Heart left ventricle (tissue), 16 donors: ENCODE results near the gene NALCN. TPM values are rescaled to one million over a fixed set of nuclear protein-coding genes. Genes with fewer than 3 reads are reported as not detected.

Experiments
- ATAC-seq, 4 donors: fragments of 200-7000 bp; cut with Tn5 transposase; one replicate each; pipeline ENCODE4 v1.9.1; 2020 to 2022; ENCODE audit warnings: moderate library complexity in 4 of 4, mild to moderate bottlenecking in 3 of 4, moderate number of reproducible peaks in 1 of 4
- DNase-seq, 5 donors: peaks; one replicate each; pipeline ENCODE4 v3.0.0-alpha.2; 2020
- H3K27ac ChIP-seq, 12 donors: fragments of 200-600 bp; sonication (generic) in 4 of 12; one replicate each; pipeline versions ENCODE4 v1.5.0 to v1.8.0; 2016 to 2022; ENCODE audit warnings: mild to moderate bottlenecking in 2 of 12
- H3K27me3 ChIP-seq, 9 donors: fragments of 200-600 bp; sonication (generic) in 2 of 9; one replicate each; pipeline versions ENCODE4 v1.5.1 to v1.8.0; 2016 to 2022; ENCODE audit warnings: mild to moderate bottlenecking in 3 of 9
- H3K36me3 ChIP-seq, 9 donors: fragments of 200-600 bp; sonication (generic) in 2 of 9; one replicate each; pipeline versions ENCODE4 v1.5.0 to v1.8.0; 2018 to 2022; ENCODE audit warnings: mild to moderate bottlenecking in 2 of 9
- H3K4me1 ChIP-seq, 12 donors: fragments of 200-600 bp; sonication (generic) in 4 of 12; one replicate each; pipeline versions ENCODE4 v1.5.0 to v1.8.0; 2016 to 2022; ENCODE audit warnings: mild to moderate bottlenecking in 3 of 12
- H3K4me3 ChIP-seq, 12 donors: fragments of 200-600 bp; sonication (generic) in 4 of 12; one replicate each; pipeline versions ENCODE4 v1.5.0 to v1.8.0; 2017 to 2022; ENCODE audit warnings: mild to moderate bottlenecking in 9 of 12, moderate library complexity in 4 of 12
- H3K9me3 ChIP-seq, 12 donors: fragments of 200-600 bp; sonication (generic) in 4 of 12; one replicate each; pipeline versions ENCODE4 v1.5.0 to v1.8.0; 2016 to 2022; ENCODE audit warnings: mild to moderate bottlenecking in 1 of 12
- CTCF ChIP-seq, 12 donors: fragments of 200-600 bp; sonication (generic) in 4 of 12; IDR thresholded peaks; one replicate each; pipeline versions ENCODE4 v1.5.0 to v1.8.0; 2018 to 2022; ENCODE audit warnings: antibody characterized with exemption in 12 of 12, mild to moderate bottlenecking in 5 of 12
- POLR2A ChIP-seq, 2 donors: fragments of 450-650 bp; IDR thresholded peaks; one replicate each; pipeline ENCODE4 v1.6.1; 2017; ENCODE audit warnings: antibody characterized with exemption in 2 of 2, mild to moderate bottlenecking in 2 of 2, moderate library complexity in 2 of 2
- WGBS, 4 donors: extraction: QIAGEN DNeasy Blood & Tissue Kit in 2 of 4; methylation state at CpG; one replicate each; pipeline versions ENCODE4 v1.1.5 to v1.1.7; 2013 to 2018; 5-methylcytosine and 5-hydroxymethylcytosine counted together
- intact Hi-C, 10 donors: fragments of 100-400 bp; cut with DNase I; formaldehyde crosslinking; loops; one replicate each; pipeline versions ENCODE4 v1.11.1 to v1.14.2; 2022
- polyA plus RNA-seq, 2 donors: library from polyadenylated mRNA; stranded (reverse); fragments of 200-250 nt; gene quantifications; one replicate each; pipeline ENCODE4 v1.2.3, GENCODE V29; 2013
- total RNA-seq, 9 donors: library from RNA; depleted of rRNA in 2 of 9; stranded (reverse); fragments of >200 nt in 2 of 9; fragmentation: NEBNext Ultra II Directional in 3 of 9; extraction: Animal tissue kit (Norgen Biotek cat#: 25700) in 3 of 9; gene quantifications; one replicate each; pipeline versions ENCODE4 v1.1.0 to v1.2.4, GENCODE V29; 2016 to 2023
- donor health status: ischemic (EF 13 %, LVEDD 7.1; RV severe dilation, severe dysfunction).
- donor health status: healthy with polysubstance abuse.
- donor health status: DM: no; HTN: yes; CAD: no.
- donor health status: DM: no; HTN: no; CAD: no.
- donor health status: ischemic (EF 25% LVEDD 6.9; RV normal size, moderate dysfunction).
- donor health status: ischemic (EF 25% LVEDD 5.7; RV mildly dilated, moderate dysfunction).
- donor health status: healthy.
- donor health status: DM: yes; HTN: yes; CAD: no.
- donor health status: ischemic (EF 35%, LVEDD 5.7; RV mildly dilated, moderate dysfunction).
- donor health status: nonischemic (EF 11% LVEDD 7.7; RV severe dilation, severe dysfunction).
- donor health status: DM: yes; HTN: yes; CAD: no.
- donor health status: PGD.
- donor health status: ischemic (EF 29% LVEDD 5.4; RV normal size, mild dysfunction).
- donor health status: nonischemic (EF 23%, LVEDD 6.1; RV moderate dilation, normal function).

The NALCN gene
- total and polyA plus RNA-seq, 11 donors, result 1.9 to 11.4 (median 6.8) TPM; not detected in 1

GRCh38 chr13:101383595-101383994 is 32.7 kb downstream of the NALCN start:
- Histone ChIP-seq H3K4me3 (no peak overlapping the region), H3K36me3 (no peaks in the 10 kb centered on the region), H3K27me3 (no peaks in the 10 kb centered on the region), H3K4me1 (no peaks in the 10 kb centered on the region), H3K9me3 (peaks cover 0 to 4% (median 0%) of the 10 kb centered on the region in 12 donors), H3K27ac (no peak overlapping the region)
- intact Hi-C loops, result no loop called here
- TF ChIP-seq POLR2A (IDR thresholded peaks at IDR 0.05) (no peak), CTCF (IDR thresholded peaks at IDR 0.05) (no peak)
- ATAC-seq, result no peak
- 46 to 74% (median 61%) methylated on average over 2 of the region's 2 CpGs for WGBS, 4 donors
- DNase-seq, result no peak

- H3K27ac ChIP-seq, result no peak overlapping the region
- ATAC-seq (no peak), DNase-seq (no peak)
- no peaks in the 10 kb centered on the region for H3K27me3 ChIP-seq
- no peak overlapping the region for H3K4me3 ChIP-seq
- H3K36me3 ChIP-seq, result no peaks in the 10 kb centered on the region
- H3K4me1 ChIP-seq, result no peaks in the 10 kb centered on the region
- 72 to 91% (median 82%) methylated on average over 2 of the region's 2 CpGs for WGBS, 4 donors
- no peak for TF ChIP-seq CTCF (IDR thresholded peaks at IDR 0.05)
- no peak for TF ChIP-seq POLR2A (IDR thresholded peaks at IDR 0.05)
- peaks cover 0 to 4% (median 0%) of the 10 kb centered on the region in 12 donors for H3K9me3 ChIP-seq
- intact Hi-C loops, result no loop called here
These were observed 33.6 kb downstream of the NALCN start for GRCh38 chr13:101382701-101383100.

- Histone ChIP-seq H3K4me1 (no peaks in the 10 kb centered on the region), H3K27me3 (no peaks in the 10 kb centered on the region), H3K36me3 (no peaks in the 10 kb centered on the region), H3K4me3 (no peak overlapping the region), H3K27ac (no peak overlapping the region), H3K9me3 (peaks cover 0 to 4% (median 0%) of the 10 kb centered on the region in 12 donors)
- WGBS, 4 donors, result 24 to 30% (median 26%) methylated on average over 2 of the region's 2 CpGs
- no peak for ATAC-seq
- no peak for DNase-seq
- TF ChIP-seq CTCF (IDR thresholded peaks at IDR 0.05) (no peak), POLR2A (IDR thresholded peaks at IDR 0.05) (no peak)
- intact Hi-C loops, result no loop called here
These were observed 34.2 kb downstream of the NALCN start for GRCh38 chr13:101382086-101382485.

GRCh38 chr13:101360525-101360924 is 55.8 kb downstream of the NALCN start:
- TF ChIP-seq CTCF (IDR thresholded peaks at IDR 0.05) (no peak), POLR2A (IDR thresholded peaks at IDR 0.05) (no peak)
- no peak overlapping the region for H3K4me3 ChIP-seq
- ATAC-seq (no peak), DNase-seq (no peak)
- no peaks in the 10 kb centered on the region for H3K4me1 ChIP-seq
- intact Hi-C loops, result no loop called here
- H3K9me3 ChIP-seq, result peaks cover 0 to 19% (median 0%) of the 10 kb centered on the region in 12 donors
- H3K36me3 ChIP-seq, result no peaks in the 10 kb centered on the region
- no peak overlapping the region for H3K27ac ChIP-seq
- WGBS, 4 donors, result 53 to 58% (median 55%) methylated on average over 3 of the region's 3 CpGs
- no peaks in the 10 kb centered on the region for H3K27me3 ChIP-seq
